ENCODE results near the gene HTD2.
"Not testable (repeated sequence)": the region's sequence is repeated elsewhere in the genome, so short reads cannot be mapped to it uniquely, and the experiment has no call there.

HTD2 gene

GRCh38 chr3:58305882-58306711 is at the start of gene HTD2, which contains the start of gene RPP14:
TSS of gene HTD2 (plus strand) at chr3:58306520. CDS start at chr3:58317614, 11,094 bp downstream.
TSS of gene RPP14 (plus strand) at chr3:58306245. CDS start at chr3:58310330, 4,085 bp downstream.
- H3K9me3 ChIP-seq (ENCODE audit: control insufficient read depth, insufficient read depth, low read depth, low read length) = peaks cover 5% of the 10 kb centered on the region; the same call in 1 of the 2 replicates
- H3K27ac ChIP-seq (ENCODE audit: low read depth, low read length) = peak within 1 kb of the TSS; percentile 100
- H3K4me1 ChIP-seq (ENCODE audit: control insufficient read depth, insufficient read depth, low read length) = 0 out of 2 replicates have a peak, but pooled peaks cover 2% of the 10 kb centered on the region
- H3K27me3 ChIP-seq (ENCODE audit: control insufficient read depth, insufficient read depth, low read length) = peaks cover 8% of the 10 kb centered on the region
- H3K36me3 ChIP-seq (ENCODE audit: control insufficient read depth, insufficient read depth, low read length) = peaks cover 26% of the 10 kb centered on the region
- H3K4me3 ChIP-seq (ENCODE audit: low read depth, low read length) = peak within 1 kb of the TSS; percentile 99
- H3K9ac ChIP-seq (ENCODE audit: low read length) = peak within 1 kb of the TSS; percentile 99

GRCh38 chr3:58258392-58259055 is 47.8 kb upstream of the HTD2 start:
- Histone ChIP-seq H3K9ac (ENCODE audit: low read length) (no peak overlapping the region), H3K4me1 (ENCODE audit: control insufficient read depth, insufficient read depth, low read length) (no peaks in the 10 kb centered on the region), H3K36me3 (ENCODE audit: control insufficient read depth, insufficient read depth, low read length) (no peaks in the 10 kb centered on the region), H3K27me3 (ENCODE audit: control insufficient read depth, insufficient read depth, low read length) (no peaks in the 10 kb centered on the region), H3K4me3 (ENCODE audit: low read depth, low read length) (no peak overlapping the region), H3K27ac (ENCODE audit: low read depth, low read length) (no peak overlapping the region), H3K9me3 (ENCODE audit: control insufficient read depth, insufficient read depth, low read depth, low read length) (no peaks in the 10 kb centered on the region)

GRCh38 chr3:58260261-58260731 is 46.0 kb upstream of the HTD2 start:
- Histone ChIP-seq H3K9me3 (ENCODE audit: control insufficient read depth, insufficient read depth, low read depth, low read length) (no peaks in the 10 kb centered on the region), H3K4me1 (ENCODE audit: control insufficient read depth, insufficient read depth, low read length) (no peaks in the 10 kb centered on the region), H3K4me3 (ENCODE audit: low read depth, low read length) (no peak overlapping the region), H3K9ac (ENCODE audit: low read length) (no peak overlapping the region), H3K36me3 (ENCODE audit: control insufficient read depth, insufficient read depth, low read length) (no peaks in the 10 kb centered on the region), H3K27me3 (ENCODE audit: control insufficient read depth, insufficient read depth, low read length) (no peaks in the 10 kb centered on the region), H3K27ac (ENCODE audit: low read depth, low read length) (no peak overlapping the region)

- Histone ChIP-seq H3K9me3 (ENCODE audit: control insufficient read depth, insufficient read depth, low read depth, low read length) (no peaks in the 10 kb centered on the region), H3K27me3 (ENCODE audit: control insufficient read depth, insufficient read depth, low read length) (no peaks in the 10 kb centered on the region), H3K27ac (ENCODE audit: low read depth, low read length) (no peak overlapping the region), H3K4me1 (ENCODE audit: control insufficient read depth, insufficient read depth, low read length) (no peaks in the 10 kb centered on the region), H3K4me3 (ENCODE audit: low read depth, low read length) (no peak overlapping the region), H3K36me3 (ENCODE audit: control insufficient read depth, insufficient read depth, low read length) (no peaks in the 10 kb centered on the region), H3K9ac (ENCODE audit: low read length) (no peak overlapping the region)
These were observed 45.6 kb upstream of the HTD2 start for GRCh38 chr3:58260733-58261132.

DNA sequence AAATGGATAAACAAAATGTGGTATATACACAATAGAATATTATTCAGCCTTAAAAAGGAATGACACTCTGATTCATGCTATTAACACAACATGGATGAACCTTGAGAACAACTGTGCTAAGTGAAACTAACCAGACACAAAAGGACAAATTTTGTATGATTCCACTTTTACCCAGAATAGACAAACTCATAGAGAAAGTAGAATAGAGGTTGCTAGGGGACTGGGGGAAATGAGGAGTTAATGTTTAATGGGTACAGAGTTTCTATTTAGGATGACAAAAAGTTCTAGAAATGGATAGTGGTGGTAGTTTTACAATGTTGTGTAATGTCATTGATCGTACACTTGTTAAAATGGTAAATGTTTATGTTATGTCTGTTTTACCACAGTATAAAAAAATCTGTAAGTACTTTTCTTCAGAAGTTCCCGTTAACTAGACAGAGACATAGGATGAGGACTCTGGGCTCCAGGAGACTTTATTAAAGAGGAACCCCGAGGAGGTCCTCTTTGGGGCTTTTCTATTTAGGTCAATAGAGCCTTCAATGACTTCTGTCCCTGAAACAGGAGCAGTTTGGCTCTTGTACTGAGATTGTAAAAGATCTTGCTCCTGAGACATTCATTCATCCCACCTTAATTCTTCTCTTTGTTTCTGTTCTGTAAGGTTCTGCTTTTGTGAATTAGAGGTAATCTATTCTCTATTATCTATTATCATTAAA is 44.2 kb upstream of the HTD2 start:
- no peaks in the 10 kb centered on the region for H3K27me3 ChIP-seq (ENCODE audit: control insufficient read depth, insufficient read depth, low read length)
- no peak overlapping the region for H3K27ac ChIP-seq (ENCODE audit: low read depth, low read length)
- H3K4me3 ChIP-seq (ENCODE audit: low read depth, low read length) = no peak overlapping the region
- H3K4me1 ChIP-seq (ENCODE audit: control insufficient read depth, insufficient read depth, low read length) = no peaks in the 10 kb centered on the region
- no peak overlapping the region for H3K9ac ChIP-seq (ENCODE audit: low read length)
- no peaks in the 10 kb centered on the region for H3K36me3 ChIP-seq (ENCODE audit: control insufficient read depth, insufficient read depth, low read length)
- no peaks in the 10 kb centered on the region for H3K9me3 ChIP-seq (ENCODE audit: control insufficient read depth, insufficient read depth, low read depth, low read length)

- H3K36me3 ChIP-seq (ENCODE audit: control insufficient read depth, insufficient read depth, low read length) = peaks cover 3% of the 10 kb centered on the region; the same call in 1 of the 2 replicates
- no peaks in the 10 kb centered on the region for H3K27me3 ChIP-seq (ENCODE audit: control insufficient read depth, insufficient read depth, low read length)
- H3K27ac ChIP-seq (ENCODE audit: low read depth, low read length) = no peak overlapping the region
- no peaks in the 10 kb centered on the region for H3K4me1 ChIP-seq (ENCODE audit: control insufficient read depth, insufficient read depth, low read length)
- H3K9ac ChIP-seq (ENCODE audit: low read length) = no peak overlapping the region
- H3K4me3 ChIP-seq (ENCODE audit: low read depth, low read length) = no peak overlapping the region
- no peaks in the 10 kb centered on the region for H3K9me3 ChIP-seq (ENCODE audit: control insufficient read depth, insufficient read depth, low read depth, low read length)
These were observed 39.7 kb upstream of the HTD2 start for GRCh38 chr3:58266577-58266976.

DNA sequence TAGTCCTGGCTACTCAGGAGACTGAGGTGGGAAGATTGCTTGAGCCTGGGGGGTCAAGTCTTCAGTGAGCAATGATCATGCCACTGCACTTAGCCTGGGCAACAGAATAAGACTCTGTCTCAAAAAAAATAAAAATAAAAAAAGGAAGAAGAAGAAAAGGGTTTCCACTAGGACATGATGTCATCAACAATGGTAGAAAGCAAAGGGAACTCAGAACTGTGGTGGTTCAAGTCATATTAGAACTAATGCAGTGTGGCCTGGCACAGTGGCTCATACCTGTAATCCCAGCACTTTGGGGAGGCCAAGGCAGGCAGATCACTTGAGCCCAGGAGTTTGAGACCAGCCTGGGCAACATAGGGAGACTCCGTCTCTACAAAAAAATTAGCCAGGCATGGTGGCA is 38.8 kb upstream of the HTD2 start:
- not testable (repeated sequence) for H3K36me3 ChIP-seq (ENCODE audit: control insufficient read depth, insufficient read depth, low read length); H3K27ac ChIP-seq (ENCODE audit: low read depth, low read length); H3K4me1 ChIP-seq (ENCODE audit: control insufficient read depth, insufficient read depth, low read length); H3K9me3 ChIP-seq (ENCODE audit: control insufficient read depth, insufficient read depth, low read depth, low read length); H3K4me3 ChIP-seq (ENCODE audit: low read depth, low read length); H3K27me3 ChIP-seq (ENCODE audit: control insufficient read depth, insufficient read depth, low read length); H3K9ac ChIP-seq (ENCODE audit: low read length)

DNA sequence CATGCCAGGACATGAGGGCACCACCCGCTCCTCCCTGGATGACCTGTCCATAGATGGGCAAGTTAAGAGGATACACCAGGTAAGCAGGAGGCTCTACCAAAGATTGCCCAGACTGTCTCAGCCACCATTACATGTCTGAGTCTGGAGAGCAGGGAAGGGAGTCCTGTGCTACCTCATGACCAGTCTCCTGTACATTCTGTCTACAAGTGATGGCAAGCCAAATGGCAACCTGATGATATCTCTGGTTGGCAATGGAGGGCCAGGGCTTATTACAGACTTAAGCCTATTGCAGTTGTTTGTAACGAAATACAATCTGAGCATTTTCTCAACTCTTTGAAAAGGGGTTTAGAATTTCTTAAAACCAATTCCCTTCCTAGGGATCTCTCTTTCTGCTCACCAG is 37.0 kb upstream of the HTD2 start:
- H3K27ac ChIP-seq (ENCODE audit: low read depth, low read length) = no peak overlapping the region
- no peaks in the 10 kb centered on the region for H3K4me1 ChIP-seq (ENCODE audit: control insufficient read depth, insufficient read depth, low read length)
- H3K4me3 ChIP-seq (ENCODE audit: low read depth, low read length) = no peak overlapping the region
- H3K9ac ChIP-seq (ENCODE audit: low read length) = no peak overlapping the region
- no peaks in the 10 kb centered on the region for H3K9me3 ChIP-seq (ENCODE audit: control insufficient read depth, insufficient read depth, low read depth, low read length)
- peaks cover 3% of the 10 kb centered on the region; the same call in 1 of the 2 replicates for H3K36me3 ChIP-seq (ENCODE audit: control insufficient read depth, insufficient read depth, low read length)
- H3K27me3 ChIP-seq (ENCODE audit: control insufficient read depth, insufficient read depth, low read length) = no peaks in the 10 kb centered on the region

- no peaks in the 10 kb centered on the region for H3K9me3 ChIP-seq (ENCODE audit: control insufficient read depth, insufficient read depth, low read depth, low read length)
- peaks cover 3% of the 10 kb centered on the region; the same call in 1 of the 2 replicates for H3K36me3 ChIP-seq (ENCODE audit: control insufficient read depth, insufficient read depth, low read length)
- no peaks in the 10 kb centered on the region for H3K27me3 ChIP-seq (ENCODE audit: control insufficient read depth, insufficient read depth, low read length)
- H3K27ac ChIP-seq (ENCODE audit: low read depth, low read length) = no peak overlapping the region
- H3K4me1 ChIP-seq (ENCODE audit: control insufficient read depth, insufficient read depth, low read length) = no peaks in the 10 kb centered on the region
- no peak overlapping the region for H3K9ac ChIP-seq (ENCODE audit: low read length)
- no peak overlapping the region for H3K4me3 ChIP-seq (ENCODE audit: low read depth, low read length)
These were observed 35.8 kb upstream of the HTD2 start for GRCh38 chr3:58270485-58270884.

DNA sequence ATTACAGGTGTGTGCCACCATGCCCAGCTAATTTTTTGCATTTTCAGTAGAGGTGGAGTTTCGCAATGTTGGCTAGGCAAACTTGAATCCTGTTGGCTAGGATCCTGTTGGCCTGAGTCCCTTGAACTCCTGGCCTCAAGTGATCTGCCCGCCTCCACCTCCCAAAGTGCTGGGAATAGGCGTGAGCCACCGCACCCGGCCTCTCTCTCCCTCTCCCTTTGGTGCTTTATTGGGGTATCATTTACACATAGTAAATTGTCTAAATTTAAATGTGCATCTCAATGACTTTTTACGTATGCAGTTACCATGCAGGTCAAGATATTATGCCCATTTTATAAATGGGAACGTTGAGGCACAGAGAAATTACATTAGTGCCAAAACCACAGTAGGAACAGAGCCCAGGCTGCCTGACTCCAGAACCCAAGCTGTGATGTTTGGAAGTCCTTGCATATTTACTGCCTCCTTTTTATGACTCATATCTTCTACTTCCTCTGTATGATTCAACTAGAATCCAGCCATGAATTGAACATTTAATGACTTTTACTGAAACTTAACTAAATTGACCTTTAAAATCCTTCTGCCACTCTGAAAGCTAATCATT is 34.3 kb upstream of the HTD2 start:
- H3K9me3 ChIP-seq (ENCODE audit: control insufficient read depth, insufficient read depth, low read depth, low read length) = no peaks in the 10 kb centered on the region
- peaks cover 3% of the 10 kb centered on the region; the same call in 1 of the 2 replicates for H3K36me3 ChIP-seq (ENCODE audit: control insufficient read depth, insufficient read depth, low read length)
- H3K27me3 ChIP-seq (ENCODE audit: control insufficient read depth, insufficient read depth, low read length) = no peaks in the 10 kb centered on the region
- H3K4me3 ChIP-seq (ENCODE audit: low read depth, low read length) = no peak overlapping the region
- no peak overlapping the region for H3K27ac ChIP-seq (ENCODE audit: low read depth, low read length)
- no peak overlapping the region for H3K9ac ChIP-seq (ENCODE audit: low read length)
- no peaks in the 10 kb centered on the region for H3K4me1 ChIP-seq (ENCODE audit: control insufficient read depth, insufficient read depth, low read length)
